A673 (cell line): ENCODE measurements around the gene ACY1. TPM values are rescaled to one million over a fixed set of nuclear protein-coding genes. Genes with fewer than 3 reads are reported as not detected.

Experiments used
- BruUV-seq: library from RNA; stranded (reverse); fragments of 400-500 nt; replicated peaks from 2 replicates; lab custom pipeline; 2021; lab: Mats Ljungman, UMichigan
- CTCF ChIA-PET: fragments of 300-600 bp; sonication (Branson Sonifier 250); formaldehyde crosslinking; loops from one replicate; lab custom pipeline; 2022; ENCODE audit warnings: antibody characterized with exemption; lab: Charles Lee
- POLR2A ChIA-PET: fragments of 300-600 bp; sonication (Branson Sonifier 250); formaldehyde crosslinking; loops from one replicate; lab custom pipeline; 2022; ENCODE audit warnings: antibody characterized with exemption; ENCODE audit not compliant: low non-redundant PET; lab: Charles Lee
- DNase-seq: peaks from one replicate; pipeline ENCODE4 v3.0.0-alpha.2; 2015; ENCODE audit warnings: low spot score
- H3K27ac ChIP-seq: fragments of 200-600 bp; sonication (generic); 2 replicates; pipeline ENCODE4 v1.5.1; 2016; ENCODE audit warnings: mixed run types, low read depth, mild to moderate bottlenecking, mixed read lengths, antibody characterized with exemption, low read length; ENCODE audit not compliant: poor library complexity, severe bottlenecking
- H3K27me3 ChIP-seq: fragments of 200-600 bp; sonication (generic); replicated peaks from 2 replicates; pipeline ENCODE4 v1.6.1; 2017; ENCODE audit warnings: mixed run types, low read depth, mild to moderate bottlenecking, mixed read lengths, antibody characterized with exemption, low read length; ENCODE audit not compliant: insufficient read depth, poor library complexity
- H3K36me3 ChIP-seq: fragments of 200-600 bp; sonication (generic); 2 replicates; pipeline ENCODE4 v1.6.1; 2016; ENCODE audit warnings: mixed run types, mild to moderate bottlenecking, mixed read lengths, antibody characterized with exemption, low read length; ENCODE audit not compliant: insufficient read depth, poor library complexity, severe bottlenecking
- H3K4me1 ChIP-seq: fragments of 200-600 bp; sonication (generic); 2 replicates; pipeline ENCODE4 v1.6.1; 2017; ENCODE audit warnings: mixed run types, mild to moderate bottlenecking, mixed read lengths, antibody characterized with exemption, low read length; ENCODE audit not compliant: insufficient read depth, poor library complexity, severe bottlenecking
- H3K4me3 ChIP-seq: fragments of 200-600 bp; sonication (generic); 2 replicates; pipeline ENCODE4 v1.5.1; 2016; ENCODE audit warnings: low read depth, mixed run types, mild to moderate bottlenecking, mixed read lengths, low read length; ENCODE audit not compliant: poor library complexity, severe bottlenecking
- H3K9me3 ChIP-seq: fragments of 200-600 bp; sonication (generic); 2 replicates; pipeline ENCODE4 v1.6.1; 2016; ENCODE audit warnings: mixed run types, low read depth, mild to moderate bottlenecking, mixed read lengths, antibody characterized with exemption, low read length; ENCODE audit not compliant: poor library complexity, severe bottlenecking
- EZH2 ChIP-seq: fragments of 200-600 bp; sonication (generic); IDR thresholded peaks from 2 replicates; pipeline ENCODE4 v1.6.1; 2017; ENCODE audit warnings: borderline replicate concordance, low read depth, mild to moderate bottlenecking, mixed read lengths, antibody characterized with exemption, low read length; ENCODE audit not compliant: poor library complexity, severe bottlenecking
- intact Hi-C: fragments of 100-400 bp; cut with micrococcal nuclease; formaldehyde crosslinking; loops from one replicate; pipeline ENCODE4 v1.10.0; 2022; ENCODE audit not compliant: unreplicated experiment
- total RNA-seq: library from RNA; stranded (reverse); gene quantifications from 2 replicates; pipeline ENCODE4 v1.2.3, GENCODE V29; 2021
- TF ChIP-seq, protein P1 (sequence below): fragments of 300-800, 200-600 bp; sonication (generic); conservative IDR thresholded peaks from 2 replicates; pipeline ENCODE4 v1.5.1; 2017; ENCODE audit warnings: low read depth, mild to moderate bottlenecking, antibody characterized with exemption, low read length, moderate library complexity, mixed read lengths

ACY1 gene
- total RNA-seq, 1 experiment from 2014 or later: 6.4 TPM

DNA sequence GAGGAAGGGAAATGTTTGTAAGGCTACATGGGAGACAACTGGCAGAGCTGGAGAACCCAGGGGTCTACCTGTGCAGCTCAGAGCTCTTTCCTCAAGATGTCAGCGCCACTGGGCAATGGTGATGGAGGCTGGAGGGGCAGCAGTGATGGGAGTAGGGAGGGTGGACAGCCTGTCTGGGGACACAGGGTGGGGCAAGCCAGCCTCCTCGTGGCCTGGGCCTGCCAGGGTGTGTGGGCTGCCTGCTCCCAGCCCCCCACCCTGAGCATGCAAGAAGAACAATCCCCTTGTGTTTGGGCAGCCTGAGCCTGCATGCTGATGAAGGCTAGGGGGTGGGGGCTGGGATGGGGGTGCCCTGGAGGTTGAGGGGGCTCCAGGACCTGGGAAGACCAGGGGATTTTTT is 17.3 kb upstream of the ACY1 start:
- no TSS peak for BruUV-seq

DNA sequence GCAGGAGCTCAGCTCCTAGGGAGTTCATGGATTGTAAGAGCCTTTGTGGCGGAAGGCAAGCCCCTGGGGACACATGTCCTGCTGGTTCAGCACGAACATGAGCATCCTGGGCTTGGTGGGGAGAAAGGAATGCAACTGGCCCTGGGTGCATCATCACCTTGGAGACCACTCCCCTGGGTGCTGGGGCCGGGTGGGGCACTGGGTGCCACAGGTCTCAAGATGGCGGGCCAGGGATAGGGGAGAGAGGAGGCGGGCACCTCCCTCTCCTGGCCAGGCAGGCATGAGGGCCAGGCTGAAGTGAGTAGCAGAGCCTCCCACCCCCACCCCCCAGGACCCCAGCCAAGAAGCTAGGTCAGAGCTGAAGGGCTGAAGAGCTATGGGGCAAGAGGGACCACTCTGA is 16.8 kb upstream of the ACY1 start:
- H3K36me3 ChIP-seq: no peaks in the 10 kb centered on the region
- TF ChIP-seq, protein P1, sequence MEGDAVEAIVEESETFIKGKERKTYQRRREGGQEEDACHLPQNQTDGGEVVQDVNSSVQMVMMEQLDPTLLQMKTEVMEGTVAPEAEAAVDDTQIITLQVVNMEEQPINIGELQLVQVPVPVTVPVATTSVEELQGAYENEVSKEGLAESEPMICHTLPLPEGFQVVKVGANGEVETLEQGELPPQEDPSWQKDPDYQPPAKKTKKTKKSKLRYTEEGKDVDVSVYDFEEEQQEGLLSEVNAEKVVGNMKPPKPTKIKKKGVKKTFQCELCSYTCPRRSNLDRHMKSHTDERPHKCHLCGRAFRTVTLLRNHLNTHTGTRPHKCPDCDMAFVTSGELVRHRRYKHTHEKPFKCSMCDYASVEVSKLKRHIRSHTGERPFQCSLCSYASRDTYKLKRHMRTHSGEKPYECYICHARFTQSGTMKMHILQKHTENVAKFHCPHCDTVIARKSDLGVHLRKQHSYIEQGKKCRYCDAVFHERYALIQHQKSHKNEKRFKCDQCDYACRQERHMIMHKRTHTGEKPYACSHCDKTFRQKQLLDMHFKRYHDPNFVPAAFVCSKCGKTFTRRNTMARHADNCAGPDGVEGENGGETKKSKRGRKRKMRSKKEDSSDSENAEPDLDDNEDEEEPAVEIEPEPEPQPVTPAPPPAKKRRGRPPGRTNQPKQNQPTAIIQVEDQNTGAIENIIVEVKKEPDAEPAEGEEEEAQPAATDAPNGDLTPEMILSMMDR: no peak
- no peak for TF ChIP-seq EZH2
- intact Hi-C loops: no loop called here
- peak overlapping the region; percentile 42 for H3K4me3 ChIP-seq
- H3K4me1 ChIP-seq: no peaks in the 10 kb centered on the region
- no peak for DNase-seq
- CTCF ChIA-PET: no interaction called here
- no TSS peak for BruUV-seq
- POLR2A ChIA-PET: interaction anchor here (0.6 kb wide), 1 partner anchor 582 kb away, joined by 3 read pairs; the partner anchor contains the start of gene MANF
- no peaks in the 10 kb centered on the region for H3K27me3 ChIP-seq
- no peak overlapping the region for H3K27ac ChIP-seq
- H3K9me3 ChIP-seq: no peaks in the 10 kb centered on the region

More for the DNA sequence above, 17.3 kb upstream of the ACY1 start:
- Histone ChIP-seq H3K4me3 (no peak overlapping the region), H3K27ac (no peak overlapping the region), H3K9me3 (no peaks in the 10 kb centered on the region), H3K27me3 (no peaks in the 10 kb centered on the region), H3K4me1 (no peaks in the 10 kb centered on the region), H3K36me3 (no peaks in the 10 kb centered on the region)
- ChIA-PET CTCF (no interaction called here), POLR2A (interaction anchor here (0.6 kb wide), 1 partner anchor 581 kb away, joined by 3 read pairs; the partner anchor contains the start of gene MANF)
- intact Hi-C loops: no loop called here
- TF ChIP-seq, protein P1: no peak
- no peak for TF ChIP-seq EZH2
- no peak for DNase-seq

DNA sequence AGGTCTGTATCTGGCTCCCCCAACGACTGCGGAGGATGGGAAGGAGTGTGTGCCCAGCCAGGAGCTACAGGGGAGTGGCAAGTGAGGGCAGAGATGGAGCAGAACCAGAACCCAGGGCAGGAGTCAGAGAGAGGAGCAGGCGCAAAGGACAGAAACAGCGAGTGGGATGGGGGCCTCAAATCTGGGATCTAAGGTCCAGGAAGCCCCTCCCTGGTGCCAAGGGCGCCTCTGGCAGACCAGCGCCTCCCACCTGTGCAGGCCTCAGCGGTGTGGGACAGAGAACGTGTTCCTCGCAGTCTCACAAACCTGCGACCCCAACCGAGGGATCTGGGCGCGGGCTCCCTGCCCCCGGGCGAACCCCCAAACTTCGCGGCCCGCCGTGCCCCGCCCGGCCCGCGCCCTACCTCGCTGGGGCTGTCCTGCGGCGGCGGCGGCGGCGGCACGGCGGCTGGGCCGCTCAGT is 16.4 kb upstream of the ACY1 start:
- Histone ChIP-seq H3K9me3 (no peaks in the 10 kb centered on the region), H3K27me3 (no peaks in the 10 kb centered on the region), H3K27ac (peak overlapping the region; percentile 30), H3K4me1 (no peaks in the 10 kb centered on the region), H3K4me3 (peak overlapping the region; percentile 42), H3K36me3 (no peaks in the 10 kb centered on the region)
- BruUV-seq: no TSS peak
- ChIA-PET POLR2A (interaction anchor here (0.6 kb wide), 1 partner anchor 582 kb away, joined by 3 read pairs; the partner anchor contains the start of gene MANF), CTCF (interaction anchor here (0.6 kb wide), 1 partner anchor 1351 kb away, joined by 3 read pairs; no protein-coding TSS in a partner anchor)
- intact Hi-C loops: no loop called here
- no peak for DNase-seq
- TF ChIP-seq, protein P1: no peak
- no peak for TF ChIP-seq EZH2
